HepG2 (cell line): ENCODE results near the gene SETD3.

ENCODE experiments used
- CHD4 ChIP-seq: fragments of 200-600 bp; sonication (generic); IDR thresholded peaks from 2 replicates; pipeline ENCODE4 v1.7.0; 2017; ENCODE audit warnings: mild to moderate bottlenecking, low read length, borderline replicate concordance
- GABPA ChIP-seq, 2 experiments: IDR thresholded peaks; 2 replicates each; pipeline ENCODE4 v1.6.1; 2011 to 2016; ENCODE audit warnings: low read depth in 2 of 2, low read length in 1 of 2, missing biosample characterization in 1 of 2, missing genetic modification characterization in 1 of 2
- IRF2 ChIP-seq: IDR thresholded peaks from 2 replicates; pipeline ENCODE4 v1.6.1; 2018; ENCODE audit warnings: missing genetic modification reagents, missing compliant biosample characterization
- MZF1 ChIP-seq: sonication (generic); formaldehyde crosslinking; IDR thresholded peaks from 2 replicates; pipeline ENCODE4 v1.8.1; 2023; ENCODE audit warnings: mild to moderate bottlenecking, missing genetic modification reagents, borderline replicate concordance
- POLR2A ChIP-seq, 2 experiments: IDR thresholded peaks; 2 replicates each; pipeline ENCODE4 v1.6.1; 2011; ENCODE audit warnings: low read depth in 2 of 2, low read length in 2 of 2, mild to moderate bottlenecking in 1 of 2, moderate library complexity in 1 of 2; ENCODE audit not compliant: insufficient read depth in 1 of 2
- RAD51 ChIP-seq: fragments of 450-650 bp; IDR thresholded peaks from 2 replicates; pipeline ENCODE4 v1.6.1; 2016; ENCODE audit warnings: borderline replicate concordance
- SNRNP70 ChIP-seq: fragments of 200-400 bp; formaldehyde crosslinking; IDR thresholded peaks from 2 replicates; pipeline ENCODE4 v1.6.1; 2017; ENCODE audit warnings: mild to moderate bottlenecking, low read depth, low read length, moderate library complexity
- TF ChIP-seq, protein P1 (sequence below): sonication (generic); formaldehyde crosslinking; IDR thresholded peaks from 2 replicates; pipeline ENCODE4 v1.5.0; 2020; ENCODE audit warnings: mild to moderate bottlenecking, missing genetic modification reagents, moderate library complexity
- TF ChIP-seq, protein P2 (sequence below): sonication (generic); formaldehyde crosslinking; IDR thresholded peaks from 2 replicates; pipeline ENCODE4 v1.4.0; 2020; ENCODE audit warnings: missing genetic modification reagents

DNA sequence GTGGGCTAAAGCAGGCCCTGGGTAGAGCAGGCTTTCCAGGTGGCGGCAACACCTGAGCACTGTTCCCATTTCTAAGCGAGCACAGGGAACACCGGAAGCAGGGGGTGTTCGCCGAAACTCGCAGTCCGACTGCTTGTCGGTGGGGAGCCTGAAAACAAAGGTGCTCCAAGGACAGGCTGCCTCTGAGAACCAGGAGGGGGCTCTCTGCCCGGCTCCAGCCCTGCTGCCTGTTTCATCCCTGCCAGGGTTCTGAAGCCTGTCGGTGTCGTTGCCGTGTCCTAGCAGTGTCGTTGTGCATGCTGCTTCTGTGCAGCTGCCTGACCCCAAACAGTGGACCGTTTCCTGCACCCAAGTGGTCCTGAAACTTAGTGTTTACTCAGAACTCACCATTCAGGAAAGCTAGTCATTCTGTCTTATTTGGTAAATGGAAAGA, 22.3 kb upstream of the SETD3 start:
- TF ChIP-seq, protein P1, sequence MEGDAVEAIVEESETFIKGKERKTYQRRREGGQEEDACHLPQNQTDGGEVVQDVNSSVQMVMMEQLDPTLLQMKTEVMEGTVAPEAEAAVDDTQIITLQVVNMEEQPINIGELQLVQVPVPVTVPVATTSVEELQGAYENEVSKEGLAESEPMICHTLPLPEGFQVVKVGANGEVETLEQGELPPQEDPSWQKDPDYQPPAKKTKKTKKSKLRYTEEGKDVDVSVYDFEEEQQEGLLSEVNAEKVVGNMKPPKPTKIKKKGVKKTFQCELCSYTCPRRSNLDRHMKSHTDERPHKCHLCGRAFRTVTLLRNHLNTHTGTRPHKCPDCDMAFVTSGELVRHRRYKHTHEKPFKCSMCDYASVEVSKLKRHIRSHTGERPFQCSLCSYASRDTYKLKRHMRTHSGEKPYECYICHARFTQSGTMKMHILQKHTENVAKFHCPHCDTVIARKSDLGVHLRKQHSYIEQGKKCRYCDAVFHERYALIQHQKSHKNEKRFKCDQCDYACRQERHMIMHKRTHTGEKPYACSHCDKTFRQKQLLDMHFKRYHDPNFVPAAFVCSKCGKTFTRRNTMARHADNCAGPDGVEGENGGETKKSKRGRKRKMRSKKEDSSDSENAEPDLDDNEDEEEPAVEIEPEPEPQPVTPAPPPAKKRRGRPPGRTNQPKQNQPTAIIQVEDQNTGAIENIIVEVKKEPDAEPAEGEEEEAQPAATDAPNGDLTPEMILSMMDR (CRISPR knock-in tag): no peak
- TF ChIP-seq POLR2A (IDR thresholded peaks at IDR 0.05; ENCODE audit: insufficient read depth in 1 of 2, low read depth in 2 of 2, low read length in 2 of 2): no peak
- no peak for TF ChIP-seq MZF1 (CRISPR knock-in tag)
- TF ChIP-seq CHD4: no peak
- TF ChIP-seq GABPA (IDR thresholded peaks at IDR 0.05; ENCODE audit: low read depth, low read length): no peak
- TF ChIP-seq GABPA (CRISPR knock-in tag; IDR thresholded peaks at IDR 0.05; ENCODE audit: low read depth): no peak
- TF ChIP-seq RAD51: no peak
- no peak for TF ChIP-seq IRF2 (CRISPR knock-in tag)
- TF ChIP-seq, protein P2, sequence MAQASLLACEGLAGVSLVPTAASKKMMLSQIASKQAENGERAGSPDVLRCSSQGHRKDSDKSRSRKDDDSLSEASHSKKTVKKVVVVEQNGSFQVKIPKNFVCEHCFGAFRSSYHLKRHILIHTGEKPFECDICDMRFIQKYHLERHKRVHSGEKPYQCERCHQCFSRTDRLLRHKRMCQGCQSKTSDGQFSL: no peak
- TF ChIP-seq SNRNP70: no peak
